ENCODE results near the gene GJA4.

GRCh38 chr1:34844252-34844634, 51.4 kb downstream of the GJA4 start:
- TF ChIP-seq, protein P1, sequence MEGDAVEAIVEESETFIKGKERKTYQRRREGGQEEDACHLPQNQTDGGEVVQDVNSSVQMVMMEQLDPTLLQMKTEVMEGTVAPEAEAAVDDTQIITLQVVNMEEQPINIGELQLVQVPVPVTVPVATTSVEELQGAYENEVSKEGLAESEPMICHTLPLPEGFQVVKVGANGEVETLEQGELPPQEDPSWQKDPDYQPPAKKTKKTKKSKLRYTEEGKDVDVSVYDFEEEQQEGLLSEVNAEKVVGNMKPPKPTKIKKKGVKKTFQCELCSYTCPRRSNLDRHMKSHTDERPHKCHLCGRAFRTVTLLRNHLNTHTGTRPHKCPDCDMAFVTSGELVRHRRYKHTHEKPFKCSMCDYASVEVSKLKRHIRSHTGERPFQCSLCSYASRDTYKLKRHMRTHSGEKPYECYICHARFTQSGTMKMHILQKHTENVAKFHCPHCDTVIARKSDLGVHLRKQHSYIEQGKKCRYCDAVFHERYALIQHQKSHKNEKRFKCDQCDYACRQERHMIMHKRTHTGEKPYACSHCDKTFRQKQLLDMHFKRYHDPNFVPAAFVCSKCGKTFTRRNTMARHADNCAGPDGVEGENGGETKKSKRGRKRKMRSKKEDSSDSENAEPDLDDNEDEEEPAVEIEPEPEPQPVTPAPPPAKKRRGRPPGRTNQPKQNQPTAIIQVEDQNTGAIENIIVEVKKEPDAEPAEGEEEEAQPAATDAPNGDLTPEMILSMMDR (IDR thresholded peaks at IDR 0.05; ENCODE audit: poor library complexity), result no peak
- TF ChIP-seq EZH2 (IDR thresholded peaks at IDR 0.05; ENCODE audit: borderline replicate concordance), result no peak
- no peak for TF ChIP-seq EZH2phosphoT487 (IDR thresholded peaks at IDR 0.05; ENCODE audit: low read depth, severe bottlenecking, unreplicated experiment)
